Stimulated activated CD8-positive, alpha-beta memory T cell treated with anti-CD3 and anti-CD28 coated beads, Interleukin-15, amount 100 ng/mL, for 24 hours (primary cell): ENCODE measurements around the gene UBE2O.
"Not testable (repeated sequence)": the region's sequence is repeated elsewhere in the genome, so short reads cannot be mapped to it uniquely, and the experiment has no call there.

Source experiments
- DNase-seq: peaks from one replicate; pipeline ENCODE4 v3.0.0-alpha.2; 2020; ENCODE audit warnings: low read depth

Gene UBE2O

GRCh38 chr17:76370261-76370993 is 82.5 kb downstream of the UBE2O start:
- DNase-seq, result no peak

DNA sequence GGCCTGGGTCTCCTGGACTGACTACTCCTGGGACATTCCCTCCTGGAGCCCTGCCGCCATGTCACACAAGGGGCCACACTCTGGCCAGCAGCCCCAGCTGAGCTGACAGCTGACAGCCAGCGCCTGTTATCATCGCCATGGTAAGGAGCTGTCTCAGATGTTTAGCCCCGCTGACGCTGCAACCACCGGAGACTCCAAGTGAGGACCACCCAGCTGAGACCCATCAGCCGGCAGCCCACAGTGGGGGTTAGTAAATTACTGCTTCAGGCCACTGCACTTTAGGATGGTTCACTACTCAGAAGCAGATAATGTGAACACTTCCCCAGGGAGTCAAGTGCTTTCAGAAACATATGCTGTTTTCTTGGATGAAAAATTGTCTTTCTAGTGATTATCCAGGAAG is 83.1 kb downstream of the UBE2O start:
- DNase-seq, result no peak

GRCh38 chr17:76369379-76369778 is 83.6 kb downstream of the UBE2O start:
- DNase-seq, result no peak

DNA sequence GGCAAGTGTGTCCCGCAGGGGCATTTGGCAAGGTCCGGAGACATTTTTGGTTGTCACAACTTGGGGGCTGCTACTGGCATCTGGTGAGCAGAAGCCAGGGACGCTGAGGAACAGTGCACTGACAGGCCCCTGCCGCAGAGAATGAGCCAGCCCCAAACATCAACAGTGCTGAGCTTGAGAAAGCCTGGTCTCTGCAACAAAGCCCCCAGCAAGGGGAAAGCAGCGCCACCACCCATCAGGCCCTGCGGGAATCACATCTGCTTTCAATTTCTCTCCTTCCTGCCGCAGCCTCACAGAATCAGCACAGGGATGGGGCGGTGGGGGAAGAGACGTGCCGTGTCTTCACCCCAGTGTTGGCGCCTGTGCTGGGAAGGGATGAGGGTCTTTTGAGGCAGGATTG is 84.4 kb downstream of the UBE2O start:
- no peak for DNase-seq

- no peak for DNase-seq
These were observed 85.3 kb downstream of the UBE2O start for GRCh38 chr17:76367642-76368041.

DNA sequence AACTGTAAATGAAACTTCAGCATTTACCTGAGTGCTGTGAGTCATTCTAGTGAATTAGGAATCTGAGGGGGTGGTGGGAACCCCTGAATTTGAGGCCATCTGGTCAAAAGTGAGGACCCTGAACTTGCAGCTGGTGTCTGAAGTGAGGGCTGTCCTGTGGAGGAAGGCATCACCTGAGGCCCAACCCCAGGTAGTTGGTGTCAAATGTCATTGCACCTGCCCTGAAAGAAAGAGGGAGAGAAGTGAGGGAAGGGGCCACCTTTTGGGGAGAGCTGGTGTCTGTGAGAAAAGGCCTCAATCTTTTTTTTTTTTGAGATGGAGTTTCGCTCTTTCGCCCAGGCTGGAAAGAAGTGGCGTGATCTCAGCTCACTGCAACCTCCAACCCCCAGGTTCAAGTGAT is 86.7 kb downstream of the UBE2O start:
- DNase-seq, result no peak

GRCh38 chr17:76365256-76365903 is 87.6 kb downstream of the UBE2O start:
- no peak for DNase-seq

GRCh38 chr17:76363107-76363842 is 89.7 kb downstream of the UBE2O start:
- no peak for DNase-seq

GRCh38 chr17:76360461-76360860 is 92.5 kb downstream of the UBE2O start:
- no peak for DNase-seq

DNA sequence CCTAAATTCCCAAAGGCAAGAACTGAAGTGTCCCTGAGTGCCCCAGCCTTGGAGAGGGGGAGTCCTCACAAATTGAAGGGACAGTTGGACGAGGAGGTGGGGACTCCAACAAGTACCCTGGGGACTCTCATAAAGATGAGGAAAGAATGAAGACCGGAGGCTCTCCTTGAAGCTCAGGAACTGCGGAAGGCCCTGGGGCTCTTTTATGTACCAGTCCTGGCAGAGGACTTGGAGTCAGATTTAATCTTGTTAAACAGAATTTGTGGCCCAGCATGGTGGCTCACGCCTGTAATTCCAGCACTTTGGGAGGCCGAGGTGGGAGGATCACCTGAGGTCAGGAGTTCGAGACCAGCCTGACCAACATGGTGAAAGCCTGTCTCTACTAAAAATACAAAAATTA is 93.2 kb downstream of the UBE2O start:
- DNase-seq, result not testable (repeated sequence)

- DNase-seq, result no peak
These were observed 93.6 kb downstream of the UBE2O start for GRCh38 chr17:76359375-76359774.

GRCh38 chr17:76357597-76358158 is 95.3 kb downstream of the UBE2O start:
- no peak for DNase-seq

GRCh38 chr17:76356803-76357456 is 96.0 kb downstream of the UBE2O start:
- DNase-seq, result no peak

DNA sequence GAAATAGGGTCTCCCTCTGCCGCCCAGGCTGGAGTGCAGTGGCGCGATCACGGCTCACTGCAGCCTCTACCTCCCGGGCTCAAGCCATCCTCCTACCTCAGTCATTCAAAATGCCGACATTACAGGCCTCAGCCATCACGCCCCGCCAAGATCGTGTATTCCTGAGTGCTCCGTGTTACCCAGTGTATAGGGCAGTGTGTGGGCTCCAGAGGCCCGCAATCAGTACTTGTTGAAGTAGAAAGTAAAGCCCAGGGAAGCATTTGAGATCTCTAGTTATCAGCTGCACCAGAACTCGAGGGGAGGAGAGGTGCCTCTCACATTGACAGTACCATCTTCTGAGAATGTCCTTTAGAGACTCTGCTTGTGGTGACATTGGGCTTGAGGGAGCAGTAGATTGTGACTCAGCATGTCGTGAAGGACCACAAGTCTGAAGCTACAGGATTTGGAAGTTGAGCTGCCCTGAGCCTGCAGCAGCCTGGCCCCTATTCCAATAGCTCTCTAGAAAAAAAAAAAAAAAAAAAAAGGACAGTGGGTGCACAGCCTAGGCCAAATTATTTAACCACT is 98.1 kb downstream of the UBE2O start:
- DNase-seq, result no peak

DNA sequence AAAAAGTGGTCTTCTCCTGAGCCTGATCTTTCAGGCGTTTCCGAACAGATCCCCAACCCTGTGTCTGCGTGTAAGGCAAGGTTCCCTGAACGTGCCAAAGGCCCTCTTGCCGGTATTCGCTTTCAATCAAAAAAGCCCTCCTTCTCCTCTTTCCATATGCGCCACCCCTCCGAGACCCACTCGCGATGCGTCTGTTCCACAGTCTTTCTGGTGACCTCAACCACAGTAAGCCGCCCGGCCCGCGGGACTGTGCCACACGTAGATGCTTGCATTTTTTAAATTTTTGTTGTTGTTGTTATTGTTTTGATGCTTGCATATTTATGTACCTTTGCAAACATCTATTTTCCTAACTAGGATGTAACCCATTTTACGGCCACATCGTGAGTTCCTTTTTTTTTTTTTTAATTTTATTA is 98.6 kb downstream of the UBE2O start:
- DNase-seq, result no peak

DNA sequence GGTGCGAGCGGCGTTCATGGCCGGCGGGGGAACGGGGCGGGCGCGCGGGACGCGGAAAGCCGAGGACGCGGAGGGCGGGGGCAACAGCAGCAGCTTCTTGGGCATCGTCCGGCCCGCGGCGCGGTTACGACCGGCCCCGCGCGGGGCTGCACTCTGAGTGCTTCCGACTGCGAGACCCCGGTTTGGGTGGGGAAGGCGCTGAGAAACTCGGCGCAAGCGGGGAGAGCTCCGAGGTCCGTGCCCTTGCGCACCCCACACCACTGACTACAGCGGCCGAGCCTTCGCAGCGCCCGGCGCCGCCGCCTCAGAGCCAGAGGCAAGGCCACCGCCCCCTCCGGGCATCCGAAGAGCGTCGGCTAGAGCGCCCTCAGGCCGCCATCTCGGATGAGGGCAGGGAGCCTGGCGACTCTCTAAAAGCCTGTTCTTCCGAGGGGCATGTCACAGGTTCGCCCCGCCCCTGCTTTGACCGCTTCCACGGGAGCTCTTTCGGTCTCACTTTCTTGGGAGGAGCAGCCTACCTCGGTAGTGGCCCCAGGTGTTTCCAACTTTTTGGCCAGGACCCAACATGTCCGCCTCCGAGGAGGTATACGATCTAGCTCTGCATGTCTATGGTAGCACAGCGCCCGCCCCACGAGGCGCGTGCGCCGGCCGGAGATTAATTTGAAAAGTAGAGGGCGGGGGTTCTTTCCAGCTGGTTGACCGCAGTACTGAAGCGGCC is 99.2 kb downstream of the UBE2O start, which contains the start of gene PRPSAP1:
Gene PRPSAP1 (minus strand): TSS at position 318 of the 718 bp plus-strand sequence. CDS start 213 bp downstream, at position 105.
- peak; percentile 61 for DNase-seq

GRCh38 chr17:76353004-76353598 is 99.9 kb downstream of the UBE2O start:
- no peak for DNase-seq

DNA sequence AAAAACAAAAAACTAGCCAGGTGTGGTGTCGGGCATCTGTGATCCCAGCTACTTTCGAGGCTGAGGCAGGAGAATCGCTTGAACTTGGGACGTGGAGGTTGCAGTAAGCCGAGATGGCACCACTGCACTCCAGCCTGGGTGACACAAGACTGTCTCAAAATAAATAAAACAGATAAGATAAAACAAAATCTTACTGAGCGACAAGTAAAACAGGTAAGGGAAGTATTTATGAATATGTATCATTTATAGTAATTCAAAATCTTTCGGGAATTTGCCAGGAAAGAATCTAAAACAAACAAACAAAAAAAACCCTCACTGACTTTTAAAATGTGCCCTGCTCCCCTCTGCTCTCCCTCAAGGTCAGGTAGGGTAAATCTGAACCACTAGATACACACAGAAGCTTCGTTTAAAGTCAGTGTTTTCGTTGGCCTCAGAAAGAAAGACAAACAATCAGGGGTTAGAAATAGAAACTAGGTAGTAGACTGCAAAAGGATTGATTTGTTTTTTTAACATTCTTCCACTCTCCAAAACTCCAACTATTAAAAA is 101.4 kb downstream of the UBE2O start:
- DNase-seq, result no peak

- no peak for DNase-seq
These were observed 102.5 kb downstream of the UBE2O start for GRCh38 chr17:76350463-76350862.

DNA sequence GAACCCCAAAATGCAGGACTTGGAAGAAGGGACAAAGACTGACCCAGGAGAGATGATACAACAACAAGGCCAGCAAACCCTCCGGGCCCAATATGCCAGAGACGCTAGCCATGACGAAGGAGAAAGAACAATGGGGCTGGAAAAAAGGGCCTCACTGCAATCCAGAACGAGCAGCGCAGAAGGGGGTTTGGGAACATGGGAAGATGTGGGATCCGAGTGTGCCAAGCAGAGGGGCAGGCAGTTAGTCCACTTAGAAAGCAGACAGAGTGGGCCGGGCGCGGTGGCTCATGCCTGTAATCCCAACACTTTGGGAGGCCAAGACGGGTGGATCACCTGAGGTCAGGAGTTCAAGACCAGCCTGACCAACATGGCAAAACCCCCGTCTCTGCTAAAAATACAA is 106.0 kb downstream of the UBE2O start:
- DNase-seq, result not testable (repeated sequence)
